ENCODE results near the gene MCM9.

Gene MCM9

DNA sequence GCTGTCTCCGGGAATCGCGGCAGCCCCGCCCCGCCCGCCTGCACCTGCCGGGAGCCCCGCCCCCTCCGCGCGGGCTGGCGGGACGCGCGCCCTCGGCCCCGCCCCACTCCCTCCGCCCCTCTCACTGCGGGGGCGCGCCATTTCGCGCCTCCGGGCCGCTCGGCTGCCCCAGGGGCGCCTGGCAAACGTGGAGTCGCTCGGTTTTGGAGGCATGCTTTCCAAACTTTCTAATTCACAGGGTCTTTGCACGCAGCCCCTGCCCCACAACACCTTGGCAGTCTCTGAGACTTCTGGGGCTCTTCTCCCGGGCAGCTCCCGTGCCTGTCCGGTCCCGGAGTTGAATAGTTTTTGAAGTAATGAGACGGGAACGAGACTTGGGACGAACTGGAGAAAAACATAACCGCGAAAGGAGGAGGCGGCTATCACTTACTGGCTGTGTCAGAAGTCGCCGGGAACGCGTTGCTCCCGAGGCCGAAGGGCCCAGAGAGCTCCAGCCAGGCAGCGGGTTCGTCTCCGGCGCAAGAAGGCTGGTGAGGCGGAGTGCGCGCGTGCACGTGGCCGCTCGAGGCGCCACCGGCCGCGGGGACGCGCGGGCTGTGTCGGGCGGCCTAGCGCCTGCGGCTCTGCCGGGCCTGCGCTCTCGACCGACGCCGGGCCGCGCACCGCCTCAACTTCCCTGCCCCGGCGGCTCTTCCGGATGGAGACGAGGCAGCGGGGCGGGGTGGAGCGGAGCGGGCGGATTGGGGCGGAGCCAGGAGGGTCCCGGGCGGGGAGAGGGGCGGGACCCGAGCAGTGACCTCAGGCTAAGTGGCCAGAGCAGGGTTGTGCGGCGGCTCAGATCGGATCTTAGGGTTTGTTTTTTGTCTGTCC is at the start of gene MCM9:
MCM9 (minus strand) TSS at position 699 of the 870 bp plus-strand sequence. CDS start 3,436 bp downstream, outside the sequence.
- FAIRE-seq (peak; percentile 98), DNase-seq (ENCODE audit: extremely low spot score, insufficient read length, low read depth) (peak; percentile 94)

DNA sequence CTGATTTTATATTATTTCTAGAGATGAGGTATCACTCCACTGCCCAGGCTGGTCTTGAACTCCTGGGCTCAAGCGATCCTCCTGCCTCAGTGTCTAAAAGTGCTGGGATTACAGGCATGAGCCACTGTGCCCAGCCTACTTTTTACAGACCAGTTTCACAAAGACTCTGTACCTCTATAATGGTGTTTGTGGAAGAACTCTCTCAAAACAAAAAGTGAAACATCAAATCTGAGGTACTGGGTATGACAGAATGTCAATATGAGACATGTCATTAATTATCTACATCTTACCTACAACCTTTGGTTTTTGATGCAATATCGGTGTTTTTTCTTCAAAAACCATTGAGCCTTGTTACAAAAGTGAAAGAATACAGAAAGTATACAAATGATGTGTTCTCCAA is 49.4 kb upstream of the MCM9 start:
- DNase-seq (ENCODE audit: extremely low spot score, insufficient read length, low read depth) (no peak), FAIRE-seq (no peak)

- no peak for DNase-seq (ENCODE audit: extremely low spot score, insufficient read length, low read depth)
- FAIRE-seq: no peak
Measured at GRCh38 chr6:118982575-118982911, 47.6 kb upstream of the MCM9 start.

- no peak for DNase-seq (ENCODE audit: extremely low spot score, insufficient read length, low read depth)
- no peak for FAIRE-seq
Measured at GRCh38 chr6:118981884-118982574, 47.1 kb upstream of the MCM9 start.

GRCh38 chr6:118980063-118980462 is 45.1 kb upstream of the MCM9 start:
- DNase-seq (ENCODE audit: extremely low spot score, insufficient read length, low read depth): no peak
- no peak for FAIRE-seq

GRCh38 chr6:118974790-118975189 is 39.8 kb upstream of the MCM9 start:
- FAIRE-seq (no peak), DNase-seq (ENCODE audit: extremely low spot score, insufficient read length, low read depth) (no peak)

GRCh38 chr6:118971682-118972081 is 36.7 kb upstream of the MCM9 start:
- DNase-seq (ENCODE audit: extremely low spot score, insufficient read length, low read depth) (no peak), FAIRE-seq (no peak)

- no peak for FAIRE-seq
Measured at GRCh38 chr6:118970866-118971265, 35.9 kb upstream of the MCM9 start.

DNA sequence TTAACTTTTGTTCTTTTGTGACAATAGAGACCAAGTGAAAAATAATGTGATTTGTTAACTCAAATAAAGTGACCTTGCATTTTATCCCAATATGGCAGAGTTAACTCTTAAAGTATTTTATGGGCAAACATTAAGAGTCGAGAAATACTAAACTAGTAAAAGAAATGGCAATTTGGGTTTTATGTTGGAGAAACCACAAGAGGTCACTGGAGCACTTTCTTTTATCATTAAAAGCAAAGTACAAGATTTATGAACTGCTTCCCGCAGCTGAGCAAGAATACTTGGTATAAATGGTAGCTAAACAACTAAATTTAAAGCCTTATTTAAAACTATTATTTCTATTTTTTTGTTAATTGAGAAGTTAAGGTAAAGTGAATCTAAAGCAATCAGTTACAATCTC is 33.5 kb upstream of the MCM9 start:
- DNase-seq (ENCODE audit: extremely low spot score, insufficient read length, low read depth): no peak
- FAIRE-seq: no peak

More at GRCh38 chr6:118970866-118971265, 35.9 kb upstream of the MCM9 start:
- no peak for DNase-seq (ENCODE audit: extremely low spot score, insufficient read length, low read depth)

GRCh38 chr6:118967239-118967638 is 32.3 kb upstream of the MCM9 start:
- no peak for FAIRE-seq
- no peak for DNase-seq (ENCODE audit: extremely low spot score, insufficient read length, low read depth)

DNA sequence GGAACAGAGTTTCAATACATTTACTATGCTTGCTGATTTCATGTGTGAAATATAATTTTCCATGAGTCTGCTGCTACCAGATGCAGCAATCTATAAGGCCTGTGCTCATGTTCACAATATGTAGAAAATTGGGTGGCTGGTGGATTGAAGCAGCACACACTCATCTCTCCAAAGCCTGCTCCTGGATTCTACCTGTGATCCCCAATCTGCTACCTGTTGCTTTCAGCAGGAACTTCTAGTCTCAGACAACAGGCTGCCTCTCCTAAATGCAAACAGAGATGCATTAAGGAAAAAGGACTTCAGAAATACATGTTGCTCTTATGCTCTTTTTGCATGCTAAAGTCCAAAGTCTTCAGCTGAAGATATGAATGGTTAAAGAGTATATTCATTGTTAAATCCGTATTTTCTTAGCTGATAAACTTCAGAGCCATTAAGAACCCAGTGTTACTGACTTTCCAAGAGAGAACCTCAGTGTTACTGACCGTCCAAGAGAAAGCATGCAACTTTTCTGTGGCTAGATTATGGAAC is 30.9 kb upstream of the MCM9 start:
- FAIRE-seq (no peak), DNase-seq (ENCODE audit: extremely low spot score, insufficient read length, low read depth) (no peak)

GRCh38 chr6:118965371-118965770 is 30.4 kb upstream of the MCM9 start:
- no peak for DNase-seq (ENCODE audit: extremely low spot score, insufficient read length, low read depth)
- no peak for FAIRE-seq

GRCh38 chr6:118963003-118963402 is 28.0 kb upstream of the MCM9 start:
- FAIRE-seq: peak; percentile 9
- DNase-seq (ENCODE audit: extremely low spot score, insufficient read length, low read depth): no peak

DNA sequence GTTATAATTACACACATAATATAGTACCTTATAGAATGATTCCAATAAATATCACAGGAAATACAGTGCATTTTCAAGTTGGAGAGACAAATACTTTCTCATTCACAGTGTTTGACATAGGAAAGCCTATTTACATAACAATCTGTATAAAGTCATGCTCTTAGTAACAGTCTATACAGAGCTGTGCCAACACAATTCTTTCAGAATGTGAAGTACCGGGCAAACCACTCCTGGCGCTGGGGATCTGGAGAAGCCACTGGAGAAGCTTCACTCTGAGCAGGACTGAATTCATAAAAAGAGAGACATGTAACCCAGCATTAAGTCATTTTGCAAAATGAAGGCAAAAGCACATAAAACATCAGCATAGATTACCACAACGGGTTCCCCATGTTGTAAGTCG is 24.9 kb upstream of the MCM9 start:
- no peak for FAIRE-seq

DNA sequence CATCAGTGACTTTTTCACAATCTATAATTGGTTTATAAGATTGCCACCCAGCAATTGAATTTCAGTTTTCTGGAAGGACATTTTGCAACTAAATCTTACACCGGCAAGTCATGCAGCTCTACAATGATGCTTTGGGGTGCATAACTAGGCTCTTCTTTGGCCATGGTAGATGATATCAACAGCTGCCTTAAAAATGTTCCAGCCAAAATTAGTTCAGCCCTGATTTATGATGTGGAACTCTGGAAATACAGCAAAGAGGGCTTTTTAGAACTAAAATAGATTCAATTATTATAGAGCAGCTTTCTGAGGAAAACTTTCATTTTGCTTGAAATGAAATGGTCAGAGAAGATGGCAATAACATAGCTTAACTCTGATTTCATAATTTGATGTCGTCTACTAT is 18.4 kb upstream of the MCM9 start:
- FAIRE-seq: no peak
- DNase-seq (ENCODE audit: extremely low spot score, insufficient read length, low read depth): no peak

More for the DNA sequence above, 24.9 kb upstream of the MCM9 start:
- DNase-seq (ENCODE audit: extremely low spot score, insufficient read length, low read depth): no peak

- no peak for DNase-seq (ENCODE audit: extremely low spot score, insufficient read length, low read depth)
- FAIRE-seq: no peak
Measured at GRCh38 chr6:118952683-118953082, 17.7 kb upstream of the MCM9 start.

DNA sequence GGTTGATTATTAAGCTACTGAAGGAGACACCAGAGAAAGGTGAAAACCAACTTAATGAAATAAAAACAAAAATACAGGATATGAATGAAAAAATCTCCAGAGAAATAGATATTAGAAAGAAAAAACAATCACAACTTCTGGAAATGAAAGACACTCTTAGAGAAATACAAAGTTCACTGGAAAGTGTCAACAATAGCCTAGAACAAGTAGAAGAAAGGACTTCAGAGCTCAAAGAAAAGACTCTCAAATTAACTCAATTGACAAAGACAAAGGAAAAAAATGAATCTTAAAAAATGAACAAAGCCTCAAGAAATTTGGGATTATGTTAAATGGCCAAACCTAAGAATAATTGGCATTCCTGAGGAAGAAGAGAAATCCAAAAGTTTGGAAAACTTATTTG is 10.3 kb upstream of the MCM9 start:
- FAIRE-seq: peak; percentile 31

DNA sequence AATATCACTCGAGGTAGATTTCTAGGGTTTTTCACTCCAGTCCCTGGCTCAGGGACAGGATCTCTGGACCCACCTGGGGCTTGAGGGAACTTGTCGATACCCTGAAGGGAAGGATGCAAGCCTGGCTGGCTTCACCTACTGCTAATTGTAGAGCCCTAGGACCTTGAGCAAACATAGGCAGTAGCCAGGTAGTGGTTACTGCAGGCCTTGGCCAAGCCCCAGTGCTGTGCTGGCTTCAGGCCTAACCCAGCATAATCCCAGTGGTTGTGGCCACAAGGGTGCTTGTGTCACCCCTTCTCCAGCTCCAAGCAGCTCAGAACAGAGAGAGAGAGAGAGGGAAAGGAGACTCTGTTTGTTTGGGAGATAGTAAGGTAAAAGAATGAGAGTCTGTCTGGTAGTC is 5.8 kb upstream of the MCM9 start:
- no peak for FAIRE-seq
- DNase-seq (ENCODE audit: extremely low spot score, insufficient read length, low read depth): no peak

More for the DNA sequence above, 10.3 kb upstream of the MCM9 start:
- DNase-seq (ENCODE audit: extremely low spot score, insufficient read length, low read depth): no peak

GRCh38 chr6:118939683-118940082 is 4.7 kb upstream of the MCM9 start:
- DNase-seq (ENCODE audit: extremely low spot score, insufficient read length, low read depth): no peak
- no peak for FAIRE-seq

GRCh38 chr6:118935978-118936703 is 1.2 kb upstream of the MCM9 start:
- no peak for FAIRE-seq
- DNase-seq (ENCODE audit: extremely low spot score, insufficient read length, low read depth): no peak

- FAIRE-seq: no peak
Measured at GRCh38 chr6:118935331-118935668, 341 bp upstream of the MCM9 start.

More at GRCh38 chr6:118935331-118935668, 341 bp upstream of the MCM9 start:
- DNase-seq (ENCODE audit: extremely low spot score, insufficient read length, low read depth): no peak

Measured in GM18507 (cell line).